Neural progenitor cell (in vitro differentiated cells): ENCODE data around the gene ZFYVE19.

Experiments used
- CTCF ChIP-seq: fragments of 200-600 bp; sonication (generic); IDR thresholded peaks from 2 replicates; pipeline ENCODE4 v1.5.1; 2017; ENCODE audit warnings: antibody characterized with exemption, mild to moderate bottlenecking
- EZH2 ChIP-seq: fragments of 200-600 bp; sonication (generic); IDR thresholded peaks from 2 replicates; pipeline ENCODE4 v1.6.1; 2017; ENCODE audit warnings: antibody characterized with exemption, mild to moderate bottlenecking, moderate library complexity

- TF ChIP-seq CTCF (no peak), EZH2 (no peak)
These were observed 38.1 kb downstream of the ZFYVE19 start for GRCh38 chr15:40845036-40845435.
